GM23248 (cell line): ENCODE results near the gene ZHX3. TPM values are rescaled to one million over a fixed set of nuclear protein-coding genes. Genes with fewer than 3 reads are reported as not detected.

ENCODE experiments used
- DNase-seq: peaks from one replicate; pipeline ENCODE4 v3.0.0-alpha.2; 2015
- H2AFZ ChIP-seq: fragments of 200-600 bp; sonication (generic); 2 replicates; pipeline ENCODE4 v1.6.1; 2016; ENCODE audit warnings: antibody characterized with exemption
- H3F3A ChIP-seq: fragments of 200-600 bp; sonication (generic); 2 replicates; pipeline ENCODE4 v1.6.1; 2016; ENCODE audit warnings: mild to moderate bottlenecking, antibody characterized with exemption, mixed run types; ENCODE audit not compliant: insufficient read depth
- H3K27ac ChIP-seq: fragments of 200-600 bp; sonication (generic); 2 replicates; pipeline ENCODE4 v1.5.1; 2016; ENCODE audit warnings: mild to moderate bottlenecking
- H3K27me3 ChIP-seq: fragments of 200-600 bp; sonication (generic); replicated peaks from 2 replicates; pipeline ENCODE4 v1.6.1; 2016; ENCODE audit warnings: mild to moderate bottlenecking; ENCODE audit not compliant: insufficient read depth
- H3K36me3 ChIP-seq: fragments of 200-600 bp; sonication (generic); 2 replicates; pipeline ENCODE4 v1.6.1; 2016; ENCODE audit warnings: low read depth, mild to moderate bottlenecking
- H3K4me1 ChIP-seq: fragments of 200-600 bp; sonication (generic); 2 replicates; pipeline ENCODE4 v1.6.1; 2016; ENCODE audit warnings: mild to moderate bottlenecking; ENCODE audit not compliant: insufficient read depth
- H3K4me2 ChIP-seq: fragments of 200-600 bp; sonication (generic); one replicate; pipeline ENCODE4 v1.6.1; 2016; ENCODE audit warnings: mild to moderate bottlenecking; ENCODE audit not compliant: unreplicated experiment
- H3K4me3 ChIP-seq: fragments of 200-600 bp; sonication (generic); 2 replicates; pipeline ENCODE4 v1.5.1; 2016; ENCODE audit warnings: mild to moderate bottlenecking
- H3K79me2 ChIP-seq: fragments of 200-600 bp; sonication (generic); 2 replicates; pipeline ENCODE4 v1.6.1; 2016; ENCODE audit warnings: mild to moderate bottlenecking; ENCODE audit not compliant: insufficient read depth
- H3K9ac ChIP-seq: fragments of 200-600 bp; sonication (generic); 2 replicates; pipeline ENCODE4 v1.6.1; 2016; ENCODE audit warnings: mild to moderate bottlenecking
- H3K9me2 ChIP-seq: fragments of 200-600 bp; sonication (generic); 2 replicates; pipeline ENCODE4 v1.6.1; 2016; ENCODE audit warnings: mixed run types, mild to moderate bottlenecking, moderate library complexity; ENCODE audit not compliant: insufficient read depth
- H3K9me3 ChIP-seq: fragments of 200-600 bp; sonication (generic); one replicate; pipeline ENCODE4 v1.6.1; 2017; ENCODE audit warnings: low read depth
- H4K20me1 ChIP-seq: fragments of 200-600 bp; sonication (generic); 2 replicates; pipeline ENCODE4 v1.6.0; 2016; ENCODE audit not compliant: insufficient read depth
- EZH2 ChIP-seq: fragments of 200-600 bp; sonication (generic); IDR thresholded peaks from 2 replicates; pipeline ENCODE4 v1.6.1; 2018; ENCODE audit warnings: antibody characterized with exemption, mild to moderate bottlenecking; ENCODE audit not compliant: insufficient read depth, poor library complexity, severe bottlenecking
- EZH2phosphoT487 ChIP-seq: fragments of 200-600 bp; sonication (generic); IDR thresholded peaks from 2 replicates; pipeline ENCODE4 v1.6.1; 2018; ENCODE audit warnings: antibody characterized with exemption, moderate library complexity, mild to moderate bottlenecking, low read depth; ENCODE audit not compliant: insufficient read depth
- WGBS, 2 experiments: methylation state at CpG; one replicate each; pipeline ENCODE4 v1.1.6; 2015 to 2017; ENCODE audit warnings: low lambda C conversion rate in 2 of 2, low coverage in 1 of 2; ENCODE audit errors: missing lambda C conversion rate in 2 of 2; 5-methylcytosine and 5-hydroxymethylcytosine counted together
- in situ Hi-C: fragments of 300-500 bp; cut with MboI; formaldehyde crosslinking; loops from 2 replicates; pipeline ENCODE4 v1.15.0; 2020
- polyA plus RNA-seq: library from polyadenylated mRNA; unstranded; fragments of >200 nt; fragmentation: Nextera tagmentation; extraction: Ambion mirVana; gene quantifications from 2 replicates; pipeline ENCODE4 v1.2.1, GENCODE V29; 2016
- total RNA-seq: library from RNA; depleted of rRNA; stranded (reverse); fragments of >200 nt; shearing (Covaris generic); gene quantifications from 2 replicates; pipeline ENCODE4 v1.2.3, GENCODE V29; 2014

The ZHX3 gene
- total and polyA plus RNA-seq, 2 experiments from 2014 or later = 9.8 to 38.5 TPM

GRCh38 chr20:41222296-41222695, 95.2 kb downstream of the ZHX3 start:
- H2AFZ ChIP-seq = no peak overlapping the region
- peaks cover 33% of the 10 kb centered on the region for H3K4me1 ChIP-seq
- H3K9ac ChIP-seq = no peak overlapping the region; the same call in 1 of the 2 replicates
- peak overlapping the region; percentile 33 for H3K4me2 ChIP-seq
- H4K20me1 ChIP-seq = no peaks in the 10 kb centered on the region
- H3K4me3 ChIP-seq = no peak overlapping the region
- no peaks in the 10 kb centered on the region for H3K36me3 ChIP-seq
- no peak for TF ChIP-seq EZH2
- TF ChIP-seq EZH2phosphoT487 = no peak
- H3K27ac ChIP-seq = peak overlapping the region; percentile 43
- no peaks in the 10 kb centered on the region for H3K9me3 ChIP-seq
- H3K79me2 ChIP-seq = peaks cover 92% of the 10 kb centered on the region
- 97 to 100% methylated on average over 1 of the region's 1 CpG for WGBS, 2 experiments
- no peaks in the 10 kb centered on the region for H3K9me2 ChIP-seq
- H3F3A ChIP-seq = peaks cover 29% of the 10 kb centered on the region; the same call in 1 of the 2 replicates
- no peak for DNase-seq
- in situ Hi-C loops = no loop called here
- H3K27me3 ChIP-seq = no peaks in the 10 kb centered on the region

GRCh38 chr20:41221614-41222218, 95.8 kb downstream of the ZHX3 start:
- H4K20me1 ChIP-seq = no peaks in the 10 kb centered on the region
- H3K79me2 ChIP-seq = peaks cover 92% of the 10 kb centered on the region
- in situ Hi-C loops = no loop called here

GRCh38 chr20:41219824-41220223, 97.7 kb downstream of the ZHX3 start:
- Histone ChIP-seq H3K4me2 (no peak overlapping the region), H3K9me2 (no peaks in the 10 kb centered on the region), H3F3A (peaks cover 29% of the 10 kb centered on the region; the same call in 1 of the 2 replicates), H3K4me3 (no peak overlapping the region), H4K20me1 (no peaks in the 10 kb centered on the region), H3K36me3 (no peaks in the 10 kb centered on the region), H3K27me3 (no peaks in the 10 kb centered on the region), H3K4me1 (peaks cover 33% of the 10 kb centered on the region), H3K27ac (no peak overlapping the region), H3K9ac (no peak overlapping the region), H2AFZ (no peak overlapping the region), H3K9me3 (no peaks in the 10 kb centered on the region), H3K79me2 (peaks cover 92% of the 10 kb centered on the region)
- TF ChIP-seq EZH2phosphoT487 (no peak), EZH2 (no peak)
- WGBS, 2 experiments = 96 to 98% methylated on average over 2 of the region's 2 CpGs
- in situ Hi-C loops = no loop called here
- no peak for DNase-seq

More at GRCh38 chr20:41221614-41222218, 95.8 kb downstream of the ZHX3 start:
- Histone ChIP-seq H3K27me3 (no peaks in the 10 kb centered on the region), H3K9me3 (no peaks in the 10 kb centered on the region), H3K9ac (no peak overlapping the region), H3F3A (peaks cover 29% of the 10 kb centered on the region; the same call in 1 of the 2 replicates), H3K36me3 (no peaks in the 10 kb centered on the region), H2AFZ (no peak overlapping the region), H3K9me2 (no peaks in the 10 kb centered on the region), H3K4me1 (peaks cover 33% of the 10 kb centered on the region), H3K27ac (peak overlapping the region; percentile 43; the same call in 1 of the 2 replicates), H3K4me3 (no peak overlapping the region), H3K4me2 (no peak overlapping the region)
- no peak for DNase-seq
- 77 to 83% methylated on average over 5 of the region's 5 CpGs for WGBS, 2 experiments
- no peak for TF ChIP-seq EZH2phosphoT487
- TF ChIP-seq EZH2 = no peak

GRCh38 chr20:41218466-41218865, 99.1 kb downstream of the ZHX3 start:
- peak overlapping the region; percentile 15 for H3K27ac ChIP-seq
- no peaks in the 10 kb centered on the region for H3K9me2 ChIP-seq
- no peaks in the 10 kb centered on the region for H3K9me3 ChIP-seq
- peak overlapping the region; percentile 23 for H3K4me2 ChIP-seq
- H3K9ac ChIP-seq = no peak overlapping the region
- in situ Hi-C loops = no loop called here
- no peak overlapping the region for H3K4me3 ChIP-seq
- H3K4me1 ChIP-seq = peaks cover 34% of the 10 kb centered on the region
- DNase-seq = peak; percentile 86
- H2AFZ ChIP-seq = no peak overlapping the region
- no peaks in the 10 kb centered on the region for H4K20me1 ChIP-seq
- peaks cover 92% of the 10 kb centered on the region for H3K79me2 ChIP-seq
- no peaks in the 10 kb centered on the region for H3K27me3 ChIP-seq
- TF ChIP-seq EZH2phosphoT487 = no peak
- 4 to 6% methylated on average over 2 of the region's 2 CpGs for WGBS, 2 experiments
- peaks cover 35% of the 10 kb centered on the region; the same call in 1 of the 2 replicates for H3F3A ChIP-seq
- no peaks in the 10 kb centered on the region for H3K36me3 ChIP-seq

GRCh38 chr20:41217422-41217821, 100.1 kb downstream of the ZHX3 start:
- Histone ChIP-seq H3K27ac (no peak overlapping the region), H3K9ac (no peak overlapping the region), H2AFZ (no peak overlapping the region), H3K36me3 (no peaks in the 10 kb centered on the region), H3K27me3 (no peaks in the 10 kb centered on the region), H3F3A (peaks cover 30% of the 10 kb centered on the region; the same call in 1 of the 2 replicates), H4K20me1 (no peaks in the 10 kb centered on the region), H3K9me3 (no peaks in the 10 kb centered on the region), H3K9me2 (no peaks in the 10 kb centered on the region), H3K4me1 (peaks cover 32% of the 10 kb centered on the region), H3K4me2 (no peak overlapping the region), H3K79me2 (peaks cover 94% of the 10 kb centered on the region), H3K4me3 (no peak overlapping the region)
- DNase-seq = no peak
- TF ChIP-seq EZH2phosphoT487 (no peak), EZH2 (no peak)
- in situ Hi-C loops = no loop called here
- 41 to 50% methylated on average over 5 of the region's 5 CpGs for WGBS, 2 experiments
